ENCODE measurements around the gene SPINDOC.

The SPINDOC gene

GRCh38 chr11:63813035-63813562 lies at the start of gene SPINDOC:
SPINDOC (plus strand) TSS chr11:63813456; CDS start chr11:63813687, 231 bp downstream.
- peak; percentile 89 for TF ChIP-seq POLR2A (IDR thresholded peaks at IDR 0.05; ENCODE audit: low read depth, low read length)
- FAIRE-seq (no peak), DNase-seq (ENCODE audit: insufficient read length, low spot score) (peak; percentile 89)

GRCh38 chr11:63763496-63764339 lies 49.5 kb upstream of the SPINDOC start:
- TF ChIP-seq POLR2A (IDR thresholded peaks at IDR 0.05; ENCODE audit: low read depth, low read length): no peak
- FAIRE-seq (no peak), DNase-seq (ENCODE audit: insufficient read length, low spot score) (no peak)

- DNase-seq (ENCODE audit: insufficient read length, low spot score) (no peak), FAIRE-seq (no peak)
Observed at GRCh38 chr11:63764340-63764678, 48.9 kb upstream of the SPINDOC start.

GRCh38 chr11:63764679-63765647 lies 48.3 kb upstream of the SPINDOC start:
- DNase-seq (ENCODE audit: insufficient read length, low spot score) (peak; percentile 52), FAIRE-seq (no peak)

More at GRCh38 chr11:63764340-63764678, 48.9 kb upstream of the SPINDOC start:
- TF ChIP-seq POLR2A (IDR thresholded peaks at IDR 0.05; ENCODE audit: low read depth, low read length): no peak

GRCh38 chr11:63765688-63766241 lies 47.5 kb upstream of the SPINDOC start:
- no peak for DNase-seq (ENCODE audit: insufficient read length, low spot score)
- TF ChIP-seq POLR2A (IDR thresholded peaks at IDR 0.05; ENCODE audit: low read depth, low read length): no peak
- FAIRE-seq: no peak

More at GRCh38 chr11:63764679-63765647, 48.3 kb upstream of the SPINDOC start:
- no peak for TF ChIP-seq POLR2A (IDR thresholded peaks at IDR 0.05; ENCODE audit: low read depth, low read length)

GRCh38 chr11:63766531-63767235 lies 46.6 kb upstream of the SPINDOC start:
- FAIRE-seq (no peak), DNase-seq (ENCODE audit: insufficient read length, low spot score) (no peak)
- no peak for TF ChIP-seq POLR2A (IDR thresholded peaks at IDR 0.05; ENCODE audit: low read depth, low read length)

GRCh38 chr11:63767267-63767564 lies 46.0 kb upstream of the SPINDOC start:
- no peak for TF ChIP-seq POLR2A (IDR thresholded peaks at IDR 0.05; ENCODE audit: low read depth, low read length)
- FAIRE-seq: no peak
- DNase-seq (ENCODE audit: insufficient read length, low spot score): no peak

- FAIRE-seq (no peak), DNase-seq (ENCODE audit: insufficient read length, low spot score) (peak; percentile 80)
- TF ChIP-seq POLR2A (IDR thresholded peaks at IDR 0.05; ENCODE audit: low read depth, low read length): no peak
Observed at GRCh38 chr11:63767565-63768236, 45.6 kb upstream of the SPINDOC start.

- FAIRE-seq: no peak
- TF ChIP-seq POLR2A (IDR thresholded peaks at IDR 0.05; ENCODE audit: low read depth, low read length): 0 out of 2 replicates have a peak, but pooled peaks have one; percentile 25
- peak; percentile 81 for DNase-seq (ENCODE audit: insufficient read length, low spot score)
Observed at GRCh38 chr11:63768237-63769041, 44.8 kb upstream of the SPINDOC start, which contains the start of gene ZFTA. ZFTA (minus strand) TSS chr11:63768775; CDS start chr11:63768622, 153 bp downstream.

- DNase-seq (ENCODE audit: insufficient read length, low spot score): peak; percentile 63
- TF ChIP-seq POLR2A (IDR thresholded peaks at IDR 0.05; ENCODE audit: low read depth, low read length): peak; percentile 57; the same call in 1 of the 2 replicates
- no peak for FAIRE-seq
Observed at GRCh38 chr11:63769042-63769713, 44.1 kb upstream of the SPINDOC start.

GRCh38 chr11:63769714-63770455 lies 43.4 kb upstream of the SPINDOC start:
- DNase-seq (ENCODE audit: insufficient read length, low spot score) (no peak), FAIRE-seq (no peak)
- no peak for TF ChIP-seq POLR2A (IDR thresholded peaks at IDR 0.05; ENCODE audit: low read depth, low read length)
